NT2/D1 (cell line): Measurements from ENCODE around the gene FBXO9.

Experiments used
- YY1 ChIP-seq: IDR thresholded peaks from 2 replicates; pipeline ENCODE4 v1.6.1; 2011; ENCODE audit not compliant: insufficient read length, insufficient read depth
- ZNF274 ChIP-seq: IDR thresholded peaks from 2 replicates; pipeline ENCODE4 v1.6.1; 2011; ENCODE audit warnings: mild to moderate bottlenecking, low read depth, low read length

DNA sequence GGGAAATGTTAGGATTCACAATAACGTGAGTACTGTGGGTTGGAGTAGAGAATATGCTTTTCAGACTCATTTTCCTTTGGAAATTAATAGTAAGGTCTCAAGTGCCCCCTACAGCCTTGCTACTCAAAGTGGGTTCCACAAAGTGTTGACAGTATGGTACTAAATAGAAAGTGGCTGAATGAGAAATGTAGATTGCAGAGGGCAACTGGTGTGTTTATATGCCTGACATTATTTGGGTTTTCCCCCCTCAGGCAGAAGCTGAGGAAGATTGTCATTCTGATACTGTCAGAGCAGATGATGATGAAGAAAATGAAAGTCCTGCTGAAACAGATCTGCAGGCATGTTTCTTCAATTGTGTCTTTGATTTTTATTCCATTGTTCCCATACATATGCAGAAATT, 5.6 kb downstream of the FBXO9 start:
- TF ChIP-seq ZNF274 (no peak), YY1 (no peak)
